ENCODE results near the gene IRGC. TPM values are rescaled to one million over a fixed set of nuclear protein-coding genes. Genes with fewer than 3 reads are reported as not detected.

IRGC gene
- total and polyA plus RNA-seq, 2 of the 4 experiments (the other 2 are of a cell fraction) = not detected

GRCh38 chr19:43687660-43687997 lies 28.2 kb upstream of the IRGC start:
- H3K79me1 ChIP-seq (ENCODE audit: low read depth in 1 of 2, low read length in 2 of 2) = no peaks in the 10 kb centered on the region
- no peak overlapping the region for H2AK5ac ChIP-seq (ENCODE audit: low read depth, low read length)
- H3K27me3 ChIP-seq (ENCODE audit: control insufficient read depth, insufficient read depth, low read length) = peaks cover 2% of the 10 kb centered on the region; the same call in 1 of the 2 replicates
- no peak overlapping the region for H2BK5ac ChIP-seq (ENCODE audit: low read depth, low read length, poor library complexity, severe bottlenecking)
- BruUV-seq (replicated peaks) = no TSS peak
- no peak for DNase-seq
- ChIA-PET POLR2A (ENCODE audit: unreplicated experiment) (no interaction called here), CTCF (no interaction called here)
- H3K9me3 ChIP-seq (ENCODE audit: control insufficient read depth, insufficient read depth, low read length) = peaks cover 23% of the 10 kb centered on the region
- in situ Hi-C loops (cut with MboI; ENCODE audit: low sequenced_read_pairs) = no loop called here
- no peak overlapping the region for H4K8ac ChIP-seq (ENCODE audit: low read depth in 2 of 2, low read length in 2 of 2)
- H4K20me1 ChIP-seq (ENCODE audit: insufficient read depth, low read length) = no peaks in the 10 kb centered on the region
- H2AFZ ChIP-seq (replicated peaks; ENCODE audit: low read length, poor library complexity) = no peak overlapping the region
- H3K23ac ChIP-seq (ENCODE audit: low read depth, low read length) = no peak overlapping the region
- H2BK15ac ChIP-seq (ENCODE audit: low read depth, low read length) = no peak overlapping the region
- H3K27ac ChIP-seq (ENCODE audit: insufficient read depth, low read length) = no peak overlapping the region
- no CpG with 5 or more reads among the region's 1 CpG for WGBS, 2 experiments (ENCODE audit: extremely low coverage in 2 of 2, insufficient read length in 1 of 2)
- no peak overlapping the region for H4K5ac ChIP-seq (ENCODE audit: low read depth, low read length)
- H2BK120ac ChIP-seq (ENCODE audit: low read depth, low read length) = no peak overlapping the region
- H3K4ac ChIP-seq (ENCODE audit: low read depth, low read length) = no peak overlapping the region
- no peak overlapping the region for H3K4me3 ChIP-seq (ENCODE audit: insufficient read depth, low read depth, low read length)
- peak overlapping the region; percentile 28 for H2AK9ac ChIP-seq (replicated peaks; ENCODE audit: low read depth, low read length, poor library complexity)
- H3K56ac ChIP-seq (ENCODE audit: extremely low read depth, insufficient read depth, low read length) = no peak overlapping the region
- H3K9ac ChIP-seq (ENCODE audit: low read depth, low read length) = no peak overlapping the region
- no peak overlapping the region for H3K4me2 ChIP-seq (ENCODE audit: low read depth, low read length)
- ATAC-seq (ENCODE audit: low read depth) = no peak
- peaks cover 2% of the 10 kb centered on the region; the same call in 1 of the 2 replicates for H3K4me1 ChIP-seq (ENCODE audit: control insufficient read depth, insufficient read depth, low read length)
- no peak overlapping the region for H3K18ac ChIP-seq (ENCODE audit: low read depth, low read length)
- TF ChIP-seq SMC3 (IDR thresholded peaks at IDR 0.05; ENCODE audit: low read depth, low read length) (no peak), RFX5 (IDR thresholded peaks at IDR 0.05; ENCODE audit: low read depth, low read length) (no peak), BHLHE40 (IDR thresholded peaks at IDR 0.05; ENCODE audit: low read depth, low read length) (no peak), CEBPB (IDR thresholded peaks at IDR 0.05; ENCODE audit: low read depth, low read length) (no peak), RCOR1 (IDR thresholded peaks at IDR 0.05; ENCODE audit: insufficient replicate concordance, low read length) (no peak), POLR2A (IDR thresholded peaks at IDR 0.05; ENCODE audit: low read depth, low read length) (no peak), RAD21 (IDR thresholded peaks at IDR 0.05; ENCODE audit: low read length) (no peak), FOS (IDR thresholded peaks at IDR 0.05; ENCODE audit: low read depth, low read length) (no peak), MXI1 (IDR thresholded peaks at IDR 0.05; ENCODE audit: borderline replicate concordance, low read depth, low read length) (no peak), NFE2L2 (IDR thresholded peaks at IDR 0.05; ENCODE audit: low read depth, low read length) (no peak)
- TF ChIP-seq, protein P1, sequence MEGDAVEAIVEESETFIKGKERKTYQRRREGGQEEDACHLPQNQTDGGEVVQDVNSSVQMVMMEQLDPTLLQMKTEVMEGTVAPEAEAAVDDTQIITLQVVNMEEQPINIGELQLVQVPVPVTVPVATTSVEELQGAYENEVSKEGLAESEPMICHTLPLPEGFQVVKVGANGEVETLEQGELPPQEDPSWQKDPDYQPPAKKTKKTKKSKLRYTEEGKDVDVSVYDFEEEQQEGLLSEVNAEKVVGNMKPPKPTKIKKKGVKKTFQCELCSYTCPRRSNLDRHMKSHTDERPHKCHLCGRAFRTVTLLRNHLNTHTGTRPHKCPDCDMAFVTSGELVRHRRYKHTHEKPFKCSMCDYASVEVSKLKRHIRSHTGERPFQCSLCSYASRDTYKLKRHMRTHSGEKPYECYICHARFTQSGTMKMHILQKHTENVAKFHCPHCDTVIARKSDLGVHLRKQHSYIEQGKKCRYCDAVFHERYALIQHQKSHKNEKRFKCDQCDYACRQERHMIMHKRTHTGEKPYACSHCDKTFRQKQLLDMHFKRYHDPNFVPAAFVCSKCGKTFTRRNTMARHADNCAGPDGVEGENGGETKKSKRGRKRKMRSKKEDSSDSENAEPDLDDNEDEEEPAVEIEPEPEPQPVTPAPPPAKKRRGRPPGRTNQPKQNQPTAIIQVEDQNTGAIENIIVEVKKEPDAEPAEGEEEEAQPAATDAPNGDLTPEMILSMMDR (conservative IDR thresholded peaks at IDR 0.05; ENCODE audit: low read depth, low read length) = no peak
- H4K91ac ChIP-seq (ENCODE audit: insufficient read depth, low read depth, low read length) = no peak overlapping the region
- dilution Hi-C loops (cut with HindIII; ENCODE audit: low sequenced_read_pairs, unreplicated experiment) = no loop called here
- no peaks in the 10 kb centered on the region for H3K9me1 ChIP-seq (ENCODE audit: insufficient read depth, low read length)
- intact Hi-C loops (cut with micrococcal nuclease) = no loop called here
- no peak overlapping the region for H3K14ac ChIP-seq (replicated peaks; ENCODE audit: low read depth, low read length)
- no peak overlapping the region for H2BK20ac ChIP-seq (ENCODE audit: low read depth, low read length)
- no peaks in the 10 kb centered on the region for H3K36me3 ChIP-seq (ENCODE audit: control insufficient read depth, insufficient read depth, low read length)

All from IMR-90 (cell line).